Measurements from ENCODE around the gene FSCN2. TPM values are rescaled to one million over a fixed set of nuclear protein-coding genes. Genes with fewer than 3 reads are reported as not detected.

FSCN2 gene
- total RNA-seq, 3 donors from 2014 or later (not counting 1 experiment from before 2014, with no cell fraction given): 0.26 to 2.6 (median 1.0) TPM

- H3K4me1 ChIP-seq (ENCODE audit: control insufficient read depth, insufficient read depth, low read length): no peaks in the 10 kb centered on the region
- Mint-ChIP-seq H3K27me3 (ENCODE audit: low read depth in 2 of 2) (no peaks in the 10 kb centered on the region), H3K27ac (no peak overlapping the region), H3K4me1 (peaks cover 0 to 5% of the 10 kb centered on the region in 2 donors), H3K36me3 (no peaks in the 10 kb centered on the region), H3K9me3 (no peaks in the 10 kb centered on the region), H3K4me3 (no peak overlapping the region)
- no peak for DNase-seq
- no peak for ATAC-seq
- no peaks in the 10 kb centered on the region for H3K27me3 ChIP-seq (ENCODE audit: control insufficient read depth, insufficient read depth, low read length)
- 93% methylated on average over 11 of the region's 11 CpGs for WGBS (ENCODE audit: insufficient coverage)
- H3K27ac ChIP-seq (ENCODE audit: low read length): no peak overlapping the region
- no peak overlapping the region for H3K4me3 ChIP-seq (ENCODE audit: low read length)
- H3K36me3 ChIP-seq (ENCODE audit: control insufficient read depth, insufficient read depth, low read length): peaks cover 67% of the 10 kb centered on the region
- TF ChIP-seq, protein P1, sequence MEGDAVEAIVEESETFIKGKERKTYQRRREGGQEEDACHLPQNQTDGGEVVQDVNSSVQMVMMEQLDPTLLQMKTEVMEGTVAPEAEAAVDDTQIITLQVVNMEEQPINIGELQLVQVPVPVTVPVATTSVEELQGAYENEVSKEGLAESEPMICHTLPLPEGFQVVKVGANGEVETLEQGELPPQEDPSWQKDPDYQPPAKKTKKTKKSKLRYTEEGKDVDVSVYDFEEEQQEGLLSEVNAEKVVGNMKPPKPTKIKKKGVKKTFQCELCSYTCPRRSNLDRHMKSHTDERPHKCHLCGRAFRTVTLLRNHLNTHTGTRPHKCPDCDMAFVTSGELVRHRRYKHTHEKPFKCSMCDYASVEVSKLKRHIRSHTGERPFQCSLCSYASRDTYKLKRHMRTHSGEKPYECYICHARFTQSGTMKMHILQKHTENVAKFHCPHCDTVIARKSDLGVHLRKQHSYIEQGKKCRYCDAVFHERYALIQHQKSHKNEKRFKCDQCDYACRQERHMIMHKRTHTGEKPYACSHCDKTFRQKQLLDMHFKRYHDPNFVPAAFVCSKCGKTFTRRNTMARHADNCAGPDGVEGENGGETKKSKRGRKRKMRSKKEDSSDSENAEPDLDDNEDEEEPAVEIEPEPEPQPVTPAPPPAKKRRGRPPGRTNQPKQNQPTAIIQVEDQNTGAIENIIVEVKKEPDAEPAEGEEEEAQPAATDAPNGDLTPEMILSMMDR (IDR thresholded peaks at IDR 0.05): no peak
- no peaks in the 10 kb centered on the region for H3K9me3 ChIP-seq (ENCODE audit: control insufficient read depth, insufficient read depth, low read length)
- intact Hi-C loops (cut with micrococcal nuclease): no loop called here
Measured at GRCh38 chr17:81570964-81571363, 42.8 kb downstream of the FSCN2 start.

- H3K4me1 Mint-ChIP-seq: peaks cover 3 to 12% of the 10 kb centered on the region in 2 donors
- Histone ChIP-seq H3K36me3 (ENCODE audit: control insufficient read depth, insufficient read depth, low read length) (peaks cover 51% of the 10 kb centered on the region), H3K27me3 (ENCODE audit: control insufficient read depth, insufficient read depth, low read length) (no peaks in the 10 kb centered on the region), H3K9me3 (ENCODE audit: control insufficient read depth, insufficient read depth, low read length) (no peaks in the 10 kb centered on the region), H3K4me1 (ENCODE audit: control insufficient read depth, insufficient read depth, low read length) (no peaks in the 10 kb centered on the region), H3K27ac (ENCODE audit: low read length) (no peak overlapping the region), H3K4me3 (ENCODE audit: low read length) (no peak overlapping the region)
- no peak overlapping the region for H3K4me3 Mint-ChIP-seq
- TF ChIP-seq, protein P1 (IDR thresholded peaks at IDR 0.05): no peak
- DNase-seq (no peak), ATAC-seq (no peak)
- 96% methylated on average over 12 of the region's 12 CpGs for WGBS (ENCODE audit: insufficient coverage)
- no peaks in the 10 kb centered on the region for H3K36me3 Mint-ChIP-seq
- no peaks in the 10 kb centered on the region for H3K9me3 Mint-ChIP-seq
- H3K27ac Mint-ChIP-seq: no peak overlapping the region
- intact Hi-C loops (cut with micrococcal nuclease): no loop called here
- H3K27me3 Mint-ChIP-seq (ENCODE audit: low read depth in 2 of 2): no peaks in the 10 kb centered on the region
Measured at GRCh38 chr17:81572563-81573168, 44.5 kb downstream of the FSCN2 start.

- Histone ChIP-seq H3K27me3 (ENCODE audit: control insufficient read depth, insufficient read depth, low read length) (no peaks in the 10 kb centered on the region), H3K27ac (ENCODE audit: low read length) (no peak overlapping the region), H3K36me3 (ENCODE audit: control insufficient read depth, insufficient read depth, low read length) (peaks cover 44% of the 10 kb centered on the region), H3K4me3 (ENCODE audit: low read length) (no peak overlapping the region), H3K9me3 (ENCODE audit: control insufficient read depth, insufficient read depth, low read length) (no peaks in the 10 kb centered on the region), H3K4me1 (ENCODE audit: control insufficient read depth, insufficient read depth, low read length) (no peaks in the 10 kb centered on the region)
- H3K27me3 Mint-ChIP-seq (ENCODE audit: low read depth in 2 of 2): no peaks in the 10 kb centered on the region
- no peak overlapping the region for H3K27ac Mint-ChIP-seq
- no peak overlapping the region for H3K4me3 Mint-ChIP-seq
- H3K36me3 Mint-ChIP-seq: no peaks in the 10 kb centered on the region
- WGBS (ENCODE audit: insufficient coverage): 96% methylated on average over 15 of the region's 17 CpGs
- peaks cover 8 to 21% of the 10 kb centered on the region in 2 donors for H3K4me1 Mint-ChIP-seq
- ATAC-seq (no peak), DNase-seq (no peak)
- H3K9me3 Mint-ChIP-seq: no peaks in the 10 kb centered on the region
- intact Hi-C loops (cut with micrococcal nuclease): no loop called here
- TF ChIP-seq, protein P1 (IDR thresholded peaks at IDR 0.05): no peak
Measured at GRCh38 chr17:81573794-81574642, 45.8 kb downstream of the FSCN2 start.

All from natural killer cell (primary cell).